A673 (cell line): ENCODE data around the gene ACP2. TPM values are rescaled to one million over a fixed set of nuclear protein-coding genes. Genes with fewer than 3 reads are reported as not detected.

Experiments
- BruUV-seq: library from RNA; stranded (reverse); fragments of 400-500 nt; replicated peaks from 2 replicates; lab custom pipeline; 2021; lab: Mats Ljungman, UMichigan
- CTCF ChIA-PET: fragments of 300-600 bp; sonication (Branson Sonifier 250); formaldehyde crosslinking; loops from one replicate; lab custom pipeline; 2022; ENCODE audit warnings: antibody characterized with exemption; lab: Charles Lee
- POLR2A ChIA-PET: fragments of 300-600 bp; sonication (Branson Sonifier 250); formaldehyde crosslinking; loops from one replicate; lab custom pipeline; 2022; ENCODE audit warnings: antibody characterized with exemption; ENCODE audit not compliant: low non-redundant PET; lab: Charles Lee
- DNase-seq: peaks from one replicate; pipeline ENCODE4 v3.0.0-alpha.2; 2015; ENCODE audit warnings: low spot score
- H3K27ac ChIP-seq: fragments of 200-600 bp; sonication (generic); 2 replicates; pipeline ENCODE4 v1.5.1; 2016; ENCODE audit warnings: mixed run types, low read depth, mild to moderate bottlenecking, mixed read lengths, antibody characterized with exemption, low read length; ENCODE audit not compliant: poor library complexity, severe bottlenecking
- H3K27me3 ChIP-seq: fragments of 200-600 bp; sonication (generic); replicated peaks from 2 replicates; pipeline ENCODE4 v1.6.1; 2017; ENCODE audit warnings: mixed run types, low read depth, mild to moderate bottlenecking, mixed read lengths, antibody characterized with exemption, low read length; ENCODE audit not compliant: insufficient read depth, poor library complexity
- H3K36me3 ChIP-seq: fragments of 200-600 bp; sonication (generic); 2 replicates; pipeline ENCODE4 v1.6.1; 2016; ENCODE audit warnings: mixed run types, mild to moderate bottlenecking, mixed read lengths, antibody characterized with exemption, low read length; ENCODE audit not compliant: insufficient read depth, poor library complexity, severe bottlenecking
- H3K4me1 ChIP-seq: fragments of 200-600 bp; sonication (generic); 2 replicates; pipeline ENCODE4 v1.6.1; 2017; ENCODE audit warnings: mixed run types, mild to moderate bottlenecking, mixed read lengths, antibody characterized with exemption, low read length; ENCODE audit not compliant: insufficient read depth, poor library complexity, severe bottlenecking
- H3K4me3 ChIP-seq: fragments of 200-600 bp; sonication (generic); 2 replicates; pipeline ENCODE4 v1.5.1; 2016; ENCODE audit warnings: low read depth, mixed run types, mild to moderate bottlenecking, mixed read lengths, low read length; ENCODE audit not compliant: poor library complexity, severe bottlenecking
- H3K9me3 ChIP-seq: fragments of 200-600 bp; sonication (generic); 2 replicates; pipeline ENCODE4 v1.6.1; 2016; ENCODE audit warnings: mixed run types, low read depth, mild to moderate bottlenecking, mixed read lengths, antibody characterized with exemption, low read length; ENCODE audit not compliant: poor library complexity, severe bottlenecking
- CTCF ChIP-seq: fragments of 300-800, 200-600 bp; sonication (generic); conservative IDR thresholded peaks from 2 replicates; pipeline ENCODE4 v1.5.1; 2017; ENCODE audit warnings: low read depth, mild to moderate bottlenecking, antibody characterized with exemption, low read length, moderate library complexity, mixed read lengths
- EZH2 ChIP-seq: fragments of 200-600 bp; sonication (generic); IDR thresholded peaks from 2 replicates; pipeline ENCODE4 v1.6.1; 2017; ENCODE audit warnings: borderline replicate concordance, low read depth, mild to moderate bottlenecking, mixed read lengths, antibody characterized with exemption, low read length; ENCODE audit not compliant: poor library complexity, severe bottlenecking
- intact Hi-C: fragments of 100-400 bp; cut with micrococcal nuclease; formaldehyde crosslinking; loops from one replicate; pipeline ENCODE4 v1.10.0; 2022; ENCODE audit not compliant: unreplicated experiment
- total RNA-seq: library from RNA; stranded (reverse); gene quantifications from 2 replicates; pipeline ENCODE4 v1.2.3, GENCODE V29; 2021

ACP2 gene
- total RNA-seq, 1 experiment from 2014 or later: 63.3 TPM

DNA sequence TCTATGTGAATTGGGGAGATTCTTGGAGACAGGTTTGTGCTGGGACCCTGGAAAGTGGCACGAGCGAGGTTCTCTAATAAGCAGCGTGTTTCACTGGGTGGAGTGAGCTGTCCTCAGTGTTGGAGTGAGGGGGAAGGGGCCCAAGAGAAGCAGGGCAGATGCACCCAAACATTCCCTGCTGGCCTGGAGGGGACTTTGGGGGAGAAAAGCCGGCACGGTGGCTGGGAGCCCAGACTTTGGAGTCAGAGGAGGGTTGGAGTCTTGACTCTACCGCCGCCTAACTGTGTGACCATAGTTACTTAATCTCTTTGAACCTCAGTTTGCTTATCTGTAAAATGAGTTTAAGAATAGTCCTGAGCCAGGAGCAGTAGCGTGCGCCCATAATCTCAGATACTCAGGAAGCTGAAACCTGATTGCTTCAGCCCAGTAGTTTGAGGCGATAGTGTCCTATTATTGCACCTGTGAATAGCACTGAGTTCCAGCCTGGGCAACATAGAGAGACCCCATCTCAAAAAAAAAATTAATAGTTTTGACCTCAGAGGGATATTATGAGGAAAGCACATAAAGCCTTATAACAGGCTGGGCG is 9.8 kb upstream of the ACP2 start:
- no TSS peak for BruUV-seq
- intact Hi-C loops: loop anchor here (2.0 kb wide), 2 partner anchors 82 to 96 kb away; partner anchors contain the start of gene ARFGAP2
- H3K36me3 ChIP-seq: no peaks in the 10 kb centered on the region
- no peaks in the 10 kb centered on the region for H3K9me3 ChIP-seq
- no peaks in the 10 kb centered on the region for H3K27me3 ChIP-seq
- DNase-seq: no peak
- POLR2A ChIA-PET: interaction anchor here (0.6 kb wide), 1 partner anchor 367 kb away, joined by 4 read pairs; no protein-coding TSS in a partner anchor
- peak overlapping the region; percentile 45 for H3K27ac ChIP-seq
- H3K4me3 ChIP-seq: no peak overlapping the region
- H3K4me1 ChIP-seq: peaks cover 26% of the 10 kb centered on the region
- CTCF ChIA-PET: interaction anchor here (0.9 to 2.2 kb wide), 8 partner anchors 9 to 96 kb away, joined by 3 to 11 read pairs (median 5); partner anchors contain the start of genes ACP2, ARFGAP2 and DDB2
- no peak for TF ChIP-seq EZH2
- TF ChIP-seq CTCF: no peak

DNA sequence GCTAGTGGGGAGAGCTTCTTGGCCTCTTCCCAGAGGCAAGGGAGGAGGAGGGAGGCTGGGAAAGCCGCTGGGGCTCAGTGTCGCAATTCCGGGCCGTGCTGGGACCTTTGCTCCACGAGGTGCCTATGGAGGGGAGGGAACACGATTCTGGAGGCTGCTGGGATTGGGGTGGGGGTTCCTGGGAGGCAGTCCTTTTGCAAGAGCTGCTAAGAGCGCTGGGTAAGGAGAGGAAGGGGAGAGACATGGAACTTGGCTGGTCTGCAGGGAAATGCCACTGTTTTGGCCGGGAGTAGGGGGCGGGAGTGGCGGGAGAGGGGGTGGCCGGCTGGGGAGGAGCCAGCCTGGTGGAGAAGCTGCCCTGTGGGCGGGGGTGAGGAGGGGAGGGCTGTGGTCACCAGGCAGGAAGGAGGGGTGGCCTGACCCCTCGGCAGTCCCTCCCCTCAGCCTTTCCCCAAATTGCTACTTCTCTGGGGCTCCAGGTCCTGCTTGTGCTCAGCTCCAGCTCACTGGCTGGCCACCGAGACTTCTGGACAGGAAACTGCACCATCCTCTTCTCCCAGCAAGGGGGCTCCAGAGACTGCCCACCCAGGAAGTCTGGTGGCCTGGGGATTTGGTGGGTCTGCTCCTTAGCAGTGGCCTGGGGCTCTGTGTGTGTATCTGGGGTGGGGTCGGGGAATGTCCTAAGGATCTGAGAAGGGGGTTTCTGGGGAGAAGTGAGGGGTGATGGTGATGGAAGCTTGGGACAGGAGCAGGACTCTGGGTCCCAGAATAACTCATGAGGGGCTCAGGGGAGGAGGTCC is 9.1 kb upstream of the ACP2 start, which contains the start of gene NR1H3:
Gene NR1H3, plus strand, starts transcription at position 480 of the 800 bp plus-strand sequence. CDS start 1,221 bp downstream, outside the sequence.
- no TSS peak for BruUV-seq
- H3K36me3 ChIP-seq: no peaks in the 10 kb centered on the region
- no peak within 1 kb of the TSS for H3K4me3 ChIP-seq
- H3K27ac ChIP-seq: peak within 1 kb of the TSS; percentile 45
- peaks cover 26% of the 10 kb centered on the region for H3K4me1 ChIP-seq
- intact Hi-C loops: loop anchor here (2.0 kb wide), 2 partner anchors 81 to 97 kb away; partner anchors contain the start of gene ARFGAP2
- no peaks in the 10 kb centered on the region for H3K9me3 ChIP-seq
- H3K27me3 ChIP-seq: no peaks in the 10 kb centered on the region
- POLR2A ChIA-PET: no interaction called here
- CTCF ChIA-PET: interaction anchor here (1.0 kb wide), 1 partner anchor 97 kb away, joined by 3 read pairs; no protein-coding TSS in a partner anchor
- TF ChIP-seq CTCF (peak; percentile 71), EZH2 (no peak)
- peak; percentile 77 for DNase-seq

DNA sequence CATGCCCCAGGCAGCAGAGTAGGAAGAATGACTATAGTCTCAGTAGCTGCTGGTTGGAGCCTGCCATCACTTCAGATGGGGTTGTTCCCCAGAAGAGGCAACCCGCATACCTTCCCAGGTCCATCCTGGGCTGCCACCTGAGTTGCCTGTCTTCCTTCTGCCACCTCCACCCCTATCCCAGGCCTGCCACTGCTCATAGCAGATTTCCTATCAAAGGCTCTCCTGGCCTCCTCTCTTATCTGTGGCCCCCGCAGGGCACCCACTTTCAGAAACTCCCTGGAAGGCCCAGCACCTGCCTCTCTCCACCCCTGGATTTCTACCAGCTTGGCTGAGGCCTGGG is 8.5 kb upstream of the ACP2 start:
- H3K27ac ChIP-seq: peak overlapping the region; percentile 45
- POLR2A ChIA-PET: no interaction called here

More for the DNA sequence above, 8.5 kb upstream of the ACP2 start:
- CTCF ChIA-PET: no interaction called here
- peaks cover 26% of the 10 kb centered on the region for H3K4me1 ChIP-seq
- H3K9me3 ChIP-seq: no peaks in the 10 kb centered on the region
- no peak overlapping the region for H3K4me3 ChIP-seq
- TF ChIP-seq EZH2 (no peak), CTCF (no peak)
- intact Hi-C loops: no loop called here
- DNase-seq: no peak
- no peaks in the 10 kb centered on the region for H3K27me3 ChIP-seq
- H3K36me3 ChIP-seq: no peaks in the 10 kb centered on the region
- BruUV-seq: no TSS peak
